GM15510 (cell line): ENCODE data around the gene C2CD4D.

Experiments used
- POLR2A ChIP-seq: IDR thresholded peaks from 3 replicates; pipeline ENCODE4 v1.6.1; 2011; ENCODE audit warnings: borderline replicate concordance; ENCODE audit not compliant: insufficient read length; ENCODE audit errors: extremely low read depth

Gene C2CD4D

GRCh38 chr1:151839457-151840403, at the start of gene C2CD4D:
C2CD4D (minus strand) TSS chr1:151839820; CDS start chr1:151838989, 831 bp downstream.
- TF ChIP-seq POLR2A = no peak

GRCh38 chr1:151888972-151889570, 49.5 kb upstream of the C2CD4D start:
- TF ChIP-seq POLR2A = no peak

- no peak for TF ChIP-seq POLR2A
Measured at GRCh38 chr1:151887028-151887427, 47.4 kb upstream of the C2CD4D start.

- TF ChIP-seq POLR2A = no peak
Measured at GRCh38 chr1:151885479-151885878, 45.9 kb upstream of the C2CD4D start.

- no peak for TF ChIP-seq POLR2A
Measured at GRCh38 chr1:151882466-151882865, 42.8 kb upstream of the C2CD4D start.

- no peak for TF ChIP-seq POLR2A
Measured at GRCh38 chr1:151881479-151881878, 41.9 kb upstream of the C2CD4D start.

GRCh38 chr1:151875419-151876097, 35.9 kb upstream of the C2CD4D start:
- no peak for TF ChIP-seq POLR2A

- no peak for TF ChIP-seq POLR2A
Measured at GRCh38 chr1:151871284-151872030, 31.8 kb upstream of the C2CD4D start.

- TF ChIP-seq POLR2A = no peak
Measured at GRCh38 chr1:151868486-151868885, 28.9 kb upstream of the C2CD4D start.

- no peak for TF ChIP-seq POLR2A
Measured at GRCh38 chr1:151867765-151868411, 28.3 kb upstream of the C2CD4D start.

- no peak for TF ChIP-seq POLR2A
Measured at GRCh38 chr1:151867321-151867720, 27.7 kb upstream of the C2CD4D start.

GRCh38 chr1:151864411-151864810, 24.8 kb upstream of the C2CD4D start:
- no peak for TF ChIP-seq POLR2A

- no peak for TF ChIP-seq POLR2A
Measured at GRCh38 chr1:151862604-151863003, 23.0 kb upstream of the C2CD4D start.
